Endodermal cell (in vitro differentiated cells): ENCODE results near the gene SYNDIG1. TPM values are rescaled to one million over a fixed set of nuclear protein-coding genes. Genes with fewer than 3 reads are reported as not detected.

Experiments used
- DNase-seq: peaks from one replicate; pipeline ENCODE4 v3.0.0-alpha.2; 2017
- H3K27ac ChIP-seq: 2 replicates; pipeline ENCODE4 v1.5.1; 2013; ENCODE audit warnings: mild to moderate bottlenecking, low read depth, low read length, moderate library complexity
- H3K27me3 ChIP-seq: 2 replicates; pipeline ENCODE4 v1.6.1; 2013; ENCODE audit warnings: mild to moderate bottlenecking, low read length, moderate library complexity; ENCODE audit not compliant: insufficient read depth, control insufficient read depth, poor library complexity, severe bottlenecking
- H3K36me3 ChIP-seq: 2 replicates; pipeline ENCODE4 v1.7.0; 2013; ENCODE audit warnings: mild to moderate bottlenecking, low read length, moderate library complexity; ENCODE audit not compliant: control insufficient read depth, insufficient read depth
- H3K4me1 ChIP-seq: one replicate; pipeline ENCODE4 v1.7.0; 2013; ENCODE audit warnings: low read length; ENCODE audit not compliant: control insufficient read depth, insufficient read depth
- H3K4me3 ChIP-seq: 2 replicates; pipeline ENCODE4 v1.5.1; 2013; ENCODE audit warnings: mild to moderate bottlenecking, low read length, moderate library complexity
- H3K9ac ChIP-seq: 2 replicates; pipeline ENCODE4 v1.6.1; 2013; ENCODE audit warnings: mild to moderate bottlenecking, low read length, moderate library complexity; ENCODE audit not compliant: poor library complexity, severe bottlenecking; ENCODE audit errors: extremely low read depth
- H3K9me3 ChIP-seq: 2 replicates; pipeline ENCODE4 v1.6.1; 2013; ENCODE audit warnings: mild to moderate bottlenecking, low read length, moderate library complexity; ENCODE audit not compliant: control insufficient read depth
- H3K27ac Mint-ChIP-seq: 2 replicates; pipeline ENCODE4 v1.8.0; 2020; ENCODE audit warnings: mixed read lengths
- H3K27me3 Mint-ChIP-seq: 2 replicates; pipeline ENCODE4 v1.8.0; 2021; ENCODE audit warnings: mild to moderate bottlenecking, mixed read lengths; ENCODE audit not compliant: insufficient read depth
- H3K36me3 Mint-ChIP-seq: 2 replicates; pipeline ENCODE4 v1.8.0; 2020; ENCODE audit warnings: low read depth, mixed read lengths
- H3K4me1 Mint-ChIP-seq: 2 replicates; pipeline ENCODE4 v1.8.0; 2020; ENCODE audit warnings: mixed read lengths
- H3K4me3 Mint-ChIP-seq: 2 replicates; pipeline ENCODE4 v1.8.0; 2020; ENCODE audit warnings: mild to moderate bottlenecking, moderate library complexity, mixed read lengths
- H3K9me3 Mint-ChIP-seq: 2 replicates; pipeline ENCODE4 v1.8.0; 2020; ENCODE audit warnings: mild to moderate bottlenecking, mixed read lengths
- CTCF ChIP-seq: fragments of 200-600 bp; sonication (generic); conservative IDR thresholded peaks from 2 replicates; pipeline ENCODE4 v1.5.0; 2021; ENCODE audit warnings: antibody characterized with exemption, mild to moderate bottlenecking
- WGBS, 2 experiments: methylation state at CpG; one replicate each; pipeline versions ENCODE4 v1.1.5 to v1.1.7; 2013; ENCODE audit warnings: missing lambda C conversion rate in 2 of 2, mixed read lengths in 1 of 2; ENCODE audit not compliant: insufficient coverage in 1 of 2, insufficient read length in 1 of 2; 5-methylcytosine and 5-hydroxymethylcytosine counted together
- total RNA-seq, 2 donors: library from RNA; stranded (reverse); fragmentation: NEBNext Ultra II Directional in 1 of 2; extraction: Animal tissue kit (Norgen Biotek cat#: 25700) in 1 of 2; gene quantifications; 2 replicates in 1 of 2; 3 replicates in 1 of 2; pipeline ENCODE4 v1.2.1, GENCODE V29; 2021

SYNDIG1 gene
- total RNA-seq, 2 donors from 2014 or later, result 5.5 to 6.8 TPM

- H3K36me3 ChIP-seq, result no peaks in the 10 kb centered on the region
- no peak for DNase-seq
These were observed 112.2 kb downstream of the SYNDIG1 start for GRCh38 chr20:24581443-24582170.

GRCh38 chr20:24582373-24583168 is 113.1 kb downstream of the SYNDIG1 start:
- H3K27me3 ChIP-seq, result no peaks in the 10 kb centered on the region
- TF ChIP-seq CTCF, result no peak
- H3K4me3 ChIP-seq, result no peak overlapping the region
- Mint-ChIP-seq H3K27me3 (no peaks in the 10 kb centered on the region), H3K36me3 (no peaks in the 10 kb centered on the region), H3K4me3 (no peak overlapping the region), H3K27ac (no peak overlapping the region), H3K4me1 (no peaks in the 10 kb centered on the region), H3K9me3 (no peaks in the 10 kb centered on the region)
- H3K36me3 ChIP-seq, result no peaks in the 10 kb centered on the region
- DNase-seq, result no peak
- H3K4me1 ChIP-seq, result no peaks in the 10 kb centered on the region
- 91 to 93% methylated on average over 8 to 15 of the region's 15 CpGs for WGBS, 2 experiments
- no peak overlapping the region for H3K9ac ChIP-seq
- H3K9me3 ChIP-seq, result no peaks in the 10 kb centered on the region
- no peak overlapping the region for H3K27ac ChIP-seq

More at GRCh38 chr20:24581443-24582170, 112.2 kb downstream of the SYNDIG1 start:
- Mint-ChIP-seq H3K4me3 (no peak overlapping the region), H3K36me3 (no peaks in the 10 kb centered on the region), H3K9me3 (no peaks in the 10 kb centered on the region), H3K4me1 (no peaks in the 10 kb centered on the region), H3K27me3 (no peaks in the 10 kb centered on the region), H3K27ac (no peak overlapping the region)
- Histone ChIP-seq H3K4me3 (no peak overlapping the region), H3K27ac (no peak overlapping the region), H3K4me1 (no peaks in the 10 kb centered on the region), H3K9me3 (no peaks in the 10 kb centered on the region), H3K9ac (no peak overlapping the region), H3K27me3 (no peaks in the 10 kb centered on the region)
- WGBS, 2 experiments, result 91 to 100% methylated on average over 8 to 13 of the region's 13 CpGs
- no peak for TF ChIP-seq CTCF

- no peak for TF ChIP-seq CTCF
- Histone ChIP-seq H3K4me3 (no peak overlapping the region), H3K27ac (no peak overlapping the region), H3K9me3 (no peaks in the 10 kb centered on the region), H3K27me3 (no peaks in the 10 kb centered on the region), H3K9ac (no peak overlapping the region), H3K36me3 (no peaks in the 10 kb centered on the region), H3K4me1 (no peaks in the 10 kb centered on the region)
- H3K27ac Mint-ChIP-seq, result no peak overlapping the region
- H3K4me1 Mint-ChIP-seq, result no peaks in the 10 kb centered on the region
- WGBS, 2 experiments, result 93 to 94% methylated on average over 11 to 13 of the region's 13 CpGs
- no peaks in the 10 kb centered on the region for H3K27me3 Mint-ChIP-seq
- no peak for DNase-seq
- H3K9me3 Mint-ChIP-seq, result no peaks in the 10 kb centered on the region
- H3K36me3 Mint-ChIP-seq, result no peaks in the 10 kb centered on the region
- H3K4me3 Mint-ChIP-seq, result no peak overlapping the region
These were observed 113.9 kb downstream of the SYNDIG1 start for GRCh38 chr20:24583169-24583792.
